Measurements from ENCODE around the gene IP6K1.

Gene IP6K1

DNA sequence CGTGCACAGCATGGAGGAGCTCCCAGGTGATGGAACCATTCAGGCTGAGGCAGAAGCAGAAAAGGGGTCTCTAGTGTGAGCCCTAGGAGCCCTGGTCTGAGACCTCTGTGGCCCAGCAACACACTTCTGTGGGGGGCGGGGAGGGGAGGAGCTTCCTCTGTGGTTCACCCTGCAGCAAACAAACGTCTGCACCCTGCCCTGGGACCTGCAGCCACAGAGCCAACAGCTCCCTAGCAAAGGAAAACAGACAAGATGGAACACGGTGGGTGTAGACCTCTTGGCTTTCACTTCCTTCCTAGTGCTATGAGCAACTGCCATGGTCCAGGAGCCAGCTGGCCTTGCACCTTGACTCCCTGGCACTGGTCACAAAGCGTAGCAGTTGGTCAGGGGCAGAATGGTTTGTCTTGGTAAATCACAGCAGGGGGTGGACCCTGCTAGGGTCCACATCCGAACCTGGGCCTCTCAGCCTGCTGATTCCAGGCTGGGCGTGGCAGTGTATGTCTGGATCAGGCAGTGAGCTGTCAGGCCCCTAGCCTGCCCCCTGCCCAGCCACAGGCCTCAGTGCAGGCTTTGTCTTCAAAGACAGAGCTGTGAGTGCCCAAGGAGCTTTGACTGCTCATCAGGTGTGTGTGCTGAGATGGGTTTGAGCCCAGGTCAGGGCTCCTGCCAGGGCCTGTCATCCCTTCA, 73.6 kb downstream of the IP6K1 start:
- DNase-seq (ENCODE audit: insufficient read length, low spot score), result no peak
- TF ChIP-seq, protein P1, sequence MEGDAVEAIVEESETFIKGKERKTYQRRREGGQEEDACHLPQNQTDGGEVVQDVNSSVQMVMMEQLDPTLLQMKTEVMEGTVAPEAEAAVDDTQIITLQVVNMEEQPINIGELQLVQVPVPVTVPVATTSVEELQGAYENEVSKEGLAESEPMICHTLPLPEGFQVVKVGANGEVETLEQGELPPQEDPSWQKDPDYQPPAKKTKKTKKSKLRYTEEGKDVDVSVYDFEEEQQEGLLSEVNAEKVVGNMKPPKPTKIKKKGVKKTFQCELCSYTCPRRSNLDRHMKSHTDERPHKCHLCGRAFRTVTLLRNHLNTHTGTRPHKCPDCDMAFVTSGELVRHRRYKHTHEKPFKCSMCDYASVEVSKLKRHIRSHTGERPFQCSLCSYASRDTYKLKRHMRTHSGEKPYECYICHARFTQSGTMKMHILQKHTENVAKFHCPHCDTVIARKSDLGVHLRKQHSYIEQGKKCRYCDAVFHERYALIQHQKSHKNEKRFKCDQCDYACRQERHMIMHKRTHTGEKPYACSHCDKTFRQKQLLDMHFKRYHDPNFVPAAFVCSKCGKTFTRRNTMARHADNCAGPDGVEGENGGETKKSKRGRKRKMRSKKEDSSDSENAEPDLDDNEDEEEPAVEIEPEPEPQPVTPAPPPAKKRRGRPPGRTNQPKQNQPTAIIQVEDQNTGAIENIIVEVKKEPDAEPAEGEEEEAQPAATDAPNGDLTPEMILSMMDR (IDR thresholded peaks at IDR 0.05; ENCODE audit: insufficient read depth, missing control alignments), result no peak
- FAIRE-seq, result no peak

DNA sequence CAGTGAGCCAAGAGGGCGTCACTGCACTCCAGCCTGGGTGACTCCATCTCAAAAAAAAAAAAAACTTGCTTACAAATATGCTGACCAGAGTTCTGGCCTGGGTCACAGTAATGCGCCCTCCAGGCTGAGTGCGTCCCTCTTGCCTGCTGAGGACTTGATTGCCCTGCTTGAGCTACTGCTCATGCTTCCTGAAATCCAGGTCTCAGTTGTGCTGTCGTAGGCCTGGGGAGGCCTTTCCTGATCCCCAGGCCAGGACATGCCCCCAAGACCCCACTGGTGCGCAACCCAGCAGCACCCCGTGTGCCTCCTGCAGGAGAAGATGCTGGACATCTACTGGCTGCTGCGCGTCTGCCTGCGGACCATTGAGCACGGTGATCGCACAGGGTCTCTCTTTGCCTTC, 74.2 kb downstream of the IP6K1 start:
- no peak for FAIRE-seq
- TF ChIP-seq, protein P1 (IDR thresholded peaks at IDR 0.05; ENCODE audit: insufficient read depth, missing control alignments), result no peak

DNA sequence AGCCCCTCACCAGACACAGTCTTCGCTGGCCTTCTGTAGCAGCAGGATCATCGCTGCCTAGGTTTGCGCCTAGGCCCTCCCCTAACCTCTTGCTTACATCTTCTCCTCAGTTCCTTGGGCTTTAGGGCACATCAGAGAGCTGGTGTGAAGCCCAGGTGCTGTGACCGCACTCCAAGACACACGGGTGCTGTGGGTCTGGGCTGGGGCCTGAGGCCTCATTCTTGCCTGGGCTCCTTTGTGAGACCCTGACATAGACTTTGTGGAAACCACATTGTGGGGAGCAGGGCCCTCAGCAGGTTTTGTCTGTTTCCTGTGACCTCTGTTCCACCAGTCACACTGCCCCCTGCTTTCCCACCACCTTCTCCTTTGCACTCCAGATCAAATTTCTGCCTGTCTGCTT, 74.9 kb downstream of the IP6K1 start:
- no peak for DNase-seq (ENCODE audit: insufficient read length, low spot score)
- no peak for FAIRE-seq
- TF ChIP-seq, protein P1 (IDR thresholded peaks at IDR 0.05; ENCODE audit: insufficient read depth, missing control alignments), result no peak

More for the DNA sequence above, 74.2 kb downstream of the IP6K1 start:
- no peak for DNase-seq (ENCODE audit: insufficient read length, low spot score)

DNA sequence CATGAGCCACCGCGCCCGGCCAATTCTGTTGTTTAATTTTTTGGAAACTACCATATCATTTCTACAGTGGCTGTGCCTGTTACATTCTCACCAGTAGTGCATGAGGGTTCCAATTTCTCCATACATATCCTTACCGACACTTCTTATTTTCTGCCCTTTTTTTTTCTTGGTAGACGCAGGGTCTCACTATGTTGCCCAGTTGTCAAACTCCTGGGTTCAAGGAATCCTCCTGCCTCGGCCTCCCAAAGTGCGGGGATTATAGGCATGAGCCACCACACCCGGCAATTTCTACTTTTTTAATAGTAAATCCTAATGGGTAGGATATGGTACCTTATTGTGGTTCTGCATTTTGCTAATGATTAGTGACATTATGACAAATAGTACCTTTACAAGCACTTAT, 76.5 kb downstream of the IP6K1 start:
- no peak for DNase-seq (ENCODE audit: insufficient read length, low spot score)
- TF ChIP-seq, protein P1 (IDR thresholded peaks at IDR 0.05; ENCODE audit: insufficient read depth, missing control alignments), result no peak
- FAIRE-seq, result no peak

DNA sequence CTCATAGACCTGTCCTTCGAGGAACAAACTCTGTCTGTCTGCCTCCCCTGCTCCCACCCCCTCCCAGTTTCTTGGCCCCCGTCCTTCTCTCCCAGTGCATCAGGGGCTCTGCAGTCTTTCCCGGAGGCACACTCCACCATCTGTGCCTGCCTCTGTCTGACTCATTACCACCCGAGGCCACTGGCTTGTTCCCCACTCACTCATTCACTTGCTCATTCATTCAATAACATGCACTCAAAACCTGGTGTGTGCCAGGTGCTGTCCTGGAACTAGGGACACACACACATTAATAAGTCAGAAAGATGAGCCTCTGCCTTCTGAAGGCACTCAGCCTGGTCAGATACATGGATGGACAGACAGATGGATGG, 79.2 kb downstream of the IP6K1 start:
- FAIRE-seq (no peak), DNase-seq (ENCODE audit: insufficient read length, low spot score) (no peak)
- TF ChIP-seq, protein P1 (IDR thresholded peaks at IDR 0.05; ENCODE audit: insufficient read depth, missing control alignments), result no peak

DNA sequence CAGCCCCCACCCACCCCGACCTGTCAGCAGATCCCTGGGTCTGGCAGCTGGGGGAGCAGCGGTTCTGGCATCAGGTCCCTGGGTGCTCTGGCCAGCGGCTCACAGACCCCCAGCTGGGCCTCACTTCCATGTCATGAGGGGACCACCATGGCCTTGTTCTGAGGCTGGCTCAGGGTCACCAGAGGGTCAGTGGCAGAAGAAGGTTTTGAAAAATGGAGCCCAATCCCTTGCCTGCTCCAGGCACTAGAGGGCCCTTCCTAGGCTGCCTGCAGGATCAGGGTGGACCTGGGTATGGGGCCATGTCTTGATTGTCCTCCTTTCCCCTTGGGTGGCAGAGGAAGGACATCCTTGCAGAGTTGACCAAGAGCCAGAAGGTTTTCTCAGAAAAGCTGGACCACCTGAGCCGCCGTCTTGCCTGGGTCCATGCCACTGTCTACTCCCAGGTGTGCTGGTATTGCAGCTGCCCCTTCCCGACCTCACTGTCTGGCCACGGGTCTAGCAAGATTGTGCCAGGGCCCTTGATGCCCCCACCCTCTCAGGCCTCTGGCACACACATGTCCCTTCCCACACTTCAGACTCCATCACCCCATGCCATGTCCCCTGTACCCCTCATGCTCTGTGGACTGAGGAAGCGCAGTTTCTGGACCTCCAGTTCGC, 79.8 kb downstream of the IP6K1 start:
- no peak for DNase-seq (ENCODE audit: insufficient read length, low spot score)
- no peak for FAIRE-seq
- TF ChIP-seq, protein P1 (IDR thresholded peaks at IDR 0.05; ENCODE audit: insufficient read depth, missing control alignments), result no peak

DNA sequence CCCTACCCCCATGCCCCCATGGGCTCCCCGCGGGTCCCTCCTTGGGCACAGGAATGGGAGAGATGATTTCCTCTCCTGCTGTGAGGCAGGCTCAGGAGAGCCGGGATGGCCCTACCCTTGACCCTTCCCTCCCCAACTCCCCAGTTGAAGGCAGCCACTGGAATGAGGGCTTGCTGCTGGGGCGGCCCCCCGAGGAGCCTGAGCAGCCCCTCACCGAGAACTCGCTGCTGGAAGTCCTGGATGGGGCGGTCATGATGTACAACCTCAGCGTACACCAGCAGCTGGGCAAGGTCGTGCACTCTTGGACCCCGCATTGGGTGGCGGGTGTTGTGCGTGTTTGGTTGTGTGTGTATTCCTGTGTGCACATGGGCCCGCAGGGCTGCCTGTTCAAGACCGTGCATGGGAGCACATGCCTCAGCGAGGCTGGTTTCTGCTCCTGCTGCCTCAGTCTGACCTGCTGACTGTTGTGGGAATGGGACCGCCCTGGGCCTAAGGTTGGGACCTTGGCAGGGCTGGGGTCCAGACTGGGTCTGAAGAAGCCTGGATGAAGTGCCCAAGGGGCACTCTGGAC, 80.9 kb downstream of the IP6K1 start:
- TF ChIP-seq, protein P1 (IDR thresholded peaks at IDR 0.05; ENCODE audit: insufficient read depth, missing control alignments), result no peak
- DNase-seq (ENCODE audit: insufficient read length, low spot score) (no peak), FAIRE-seq (no peak)

Measured in D721Med (cell line).